GM12878 (cell line): ENCODE results near the gene COQ5. TPM values are rescaled to one million over a fixed set of nuclear protein-coding genes. Genes with fewer than 3 reads are reported as not detected.
A peak's percentile ranks its signal among the peaks of the same experiment; 100 is the strongest.

Experiments used
- CHD1 ChIP-seq: IDR thresholded peaks from 2 replicates; pipeline ENCODE4 v1.6.1; 2012; ENCODE audit warnings: low read depth, low read length, improper control_type of control experiment
- CHD4 ChIP-seq: fragments of 200-600 bp; sonication (generic); IDR thresholded peaks from 2 replicates; pipeline ENCODE4 v1.6.1; 2016; ENCODE audit warnings: mild to moderate bottlenecking
- CREM ChIP-seq: IDR thresholded peaks from 2 replicates; pipeline ENCODE4 v1.6.1; 2014; ENCODE audit warnings: antibody characterized with exemption, low read depth
- NKRF ChIP-seq: fragments of 450-650 bp; conservative IDR thresholded peaks from 2 replicates; pipeline ENCODE4 v1.6.1; 2017; ENCODE audit warnings: mild to moderate bottlenecking, moderate library complexity
- RAD21 ChIP-seq: IDR thresholded peaks from 2 replicates; pipeline ENCODE4 v1.6.1; 2011; ENCODE audit warnings: mild to moderate bottlenecking, low read depth, low read length, moderate library complexity; ENCODE audit not compliant: insufficient read depth
- SIN3A ChIP-seq: IDR thresholded peaks from 2 replicates; pipeline ENCODE4 v1.6.1; 2012; ENCODE audit warnings: low read depth, low read length, improper control_type of control experiment
- STAT3 ChIP-seq: IDR thresholded peaks from 2 replicates; pipeline ENCODE4 v1.6.1; 2011; ENCODE audit warnings: low read depth, low read length, improper control_type of control experiment
- ZBTB4 ChIP-seq: fragments of 450-650 bp; formaldehyde crosslinking; IDR thresholded peaks from 2 replicates; pipeline ENCODE4 v1.4.0; 2022; ENCODE audit warnings: mild to moderate bottlenecking, moderate library complexity
- ZNF207 ChIP-seq: fragments of 450-650 bp; IDR thresholded peaks from 2 replicates; pipeline ENCODE4 v1.6.1; 2014; ENCODE audit warnings: antibody characterized with exemption, mild to moderate bottlenecking, borderline replicate concordance
- polyA plus RNA-seq, 11 experiments: library from polyadenylated mRNA; depleted of rRNA in 4 of 11; unstranded in 6 of 11; stranded (reverse) in 5 of 11; fragments of >200 nt; fragmentation: Nextera tagmentation in 4 of 11; fragmentation: Illumina TruSeq in 1 of 11; extraction: Ambion mirVana in 4 of 11; extraction: Trizol in 1 of 11; gene quantifications; 1 replicate in 1 of 11; 2 replicates in 10 of 11; pipeline versions ENCODE4 v1.2.1 to v1.2.3, GENCODE V29; 2011 to 2016; ENCODE audit warnings: inconsistent platforms in 2 of 11, missing spikeins in 2 of 11, low read depth in 1 of 11
- total RNA-seq, 4 experiments: library from RNA; depleted of rRNA in 3 of 4; stranded (reverse); fragments of >200 nt in 3 of 4; fragmentation: Illumina TruSeq in 1 of 4; extraction: Trizol in 1 of 4; gene quantifications; 2 replicates each; pipeline versions ENCODE4 v1.2.1 to v1.2.3, GENCODE V29; 2013 to 2021

COQ5 gene
- total and polyA plus RNA-seq, 10 of the 15 experiments (the other 5 are each of a cell fraction or from before 2014, with no cell fraction given), result 24.8 to 69.3 (median 37.8) TPM

- no peak for TF ChIP-seq NKRF
- TF ChIP-seq RAD21, result peak; percentile 39
- no peak for TF ChIP-seq STAT3
- no peak for TF ChIP-seq ZNF207
- no peak for TF ChIP-seq CHD1
- no peak for TF ChIP-seq CHD4
- TF ChIP-seq ZBTB4 (CRISPR knock-in tag), result no peak
- TF ChIP-seq SIN3A, result no peak
- no peak for TF ChIP-seq CREM
Measured at GRCh38 chr12:120466560-120467315, 62.2 kb downstream of the COQ5 start (continued).
